H1 (cell line): ENCODE data around the gene ATP1B3. TPM values are rescaled to one million over a fixed set of nuclear protein-coding genes. Genes with fewer than 3 reads are reported as not detected.

ENCODE experiments used
- CHD7 ChIP-seq: fragments of 300-600 bp; sonication (generic); IDR thresholded peaks from 2 replicates; pipeline ENCODE4 v1.7.1; 2012; ENCODE audit warnings: low read length, moderate library complexity, mild to moderate bottlenecking, inconsistent platforms; ENCODE audit not compliant: insufficient replicate concordance
- CTCF ChIP-seq, 3 experiments: IDR thresholded peaks; 1 replicate in 2 of 3; 2 replicates in 1 of 3; pipeline versions ENCODE4 v1.5.1 to v1.6.1; 2011; ENCODE audit warnings: low read length in 3 of 3, mild to moderate bottlenecking in 3 of 3, inconsistent platforms in 2 of 3, low read depth in 1 of 3, moderate library complexity in 1 of 3; ENCODE audit not compliant: insufficient read depth in 1 of 3; ENCODE audit errors: control extremely low read depth in 1 of 3
- HDAC2 ChIP-seq, 2 experiments: fragments of 300-600 bp in 1 of 2; sonication (generic) in 1 of 2; IDR thresholded peaks; 2 replicates each; pipeline ENCODE4 v1.6.1; 2011 to 2012; ENCODE audit warnings: low read depth in 2 of 2, low read length in 2 of 2, mild to moderate bottlenecking in 2 of 2, moderate library complexity in 2 of 2, borderline replicate concordance in 1 of 2, inconsistent platforms in 1 of 2
- KDM4A ChIP-seq: IDR thresholded peaks from one replicate; pipeline ENCODE4 v1.7.1; 2012; ENCODE audit warnings: low read depth, mild to moderate bottlenecking, moderate library complexity, low read length, inconsistent platforms; ENCODE audit not compliant: severe bottlenecking
- RNF2 ChIP-seq: fragments of 200-900, 300-1000 bp; sonication (generic); IDR thresholded peaks from 2 replicates; pipeline ENCODE4 v1.7.1; 2016; ENCODE audit warnings: borderline replicate concordance, low read depth, mild to moderate bottlenecking, antibody characterized with exemption, low read length; ENCODE audit not compliant: poor library complexity, severe bottlenecking; ENCODE audit errors: missing control alignments
- SP4 ChIP-seq: IDR thresholded peaks from 2 replicates; pipeline ENCODE4 v1.6.1; 2012; ENCODE audit warnings: low read length, inconsistent platforms
- polyA plus RNA-seq, 7 experiments: library from polyadenylated mRNA; depleted of rRNA in 3 of 7; stranded (reverse) in 5 of 7; unstranded in 2 of 7; fragments of >200 nt in 5 of 7; fragments of 200-250 nt in 2 of 7; gene quantifications; 1 replicate in 5 of 7; 2 replicates in 1 of 7; 4 replicates in 1 of 7; pipeline versions ENCODE4 v1.2.1 to v1.2.3, GENCODE V29; 2011 to 2013; ENCODE audit warnings: missing spikeins in 2 of 7, mixed read lengths in 2 of 7
- total RNA-seq: library from RNA; stranded (reverse); fragmentation: NEBNext Ultra II Directional; extraction: Animal tissue kit (Norgen Biotek cat#: 25700); gene quantifications from 2 replicates; pipeline ENCODE4 v1.2.1, GENCODE V29; 2021

ATP1B3 gene
- total and polyA plus RNA-seq, 2 of the 8 experiments (the other 6 are each of a cell fraction or from before 2014, with no cell fraction given) = 233 to 342 TPM

- no peak for TF ChIP-seq KDM4A
- no peak for TF ChIP-seq RNF2
- no peak for TF ChIP-seq CTCF (IDR thresholded peaks at IDR 0.05; ENCODE audit: control extremely low read depth in 1 of 3, insufficient read depth in 1 of 3, low read depth in 1 of 3, low read length in 3 of 3)
- no peak for TF ChIP-seq SP4
- no peak for TF ChIP-seq HDAC2 (IDR thresholded peaks at IDR 0.05; ENCODE audit: borderline replicate concordance in 1 of 2, low read depth in 2 of 2, low read length in 2 of 2)
- no peak for TF ChIP-seq CHD7
Observed at GRCh38 chr3:141840737-141841544, 35.5 kb upstream of the ATP1B3 start (continued).
